CD4-positive, alpha-beta T cell (primary cell): Measurements from ENCODE around the gene ARHGEF4. TPM values are rescaled to one million over a fixed set of nuclear protein-coding genes. Genes with fewer than 3 reads are reported as not detected.

Source experiments
- ATAC-seq: fragments of 200-7000 bp; cut with Tn5 transposase; one replicate; pipeline ENCODE4 v1.10.0; 2022; ENCODE audit warnings: mild to moderate bottlenecking; ENCODE audit not compliant: poor library complexity
- CTCF ChIA-PET: fragments of 350-600 bp; sonication (Branson Sonifier 250); formaldehyde crosslinking; loops from one replicate; lab custom pipeline; 2021; ENCODE audit warnings: antibody characterized with exemption, inconsistent platforms; lab: Charles Lee
- POLR2A ChIA-PET: fragments of 350-600 bp; sonication (Branson Sonifier 250); formaldehyde crosslinking; loops from one replicate; lab custom pipeline; 2021; ENCODE audit warnings: antibody characterized with exemption, inconsistent platforms; lab: Charles Lee
- DNase-seq, 14 experiments: peaks; one replicate each; pipeline ENCODE4 v3.0.0-alpha.2; 2013 to 2020; ENCODE audit warnings: mixed read lengths in 2 of 14
- H3K27ac ChIP-seq, 2 donors: one replicate each; pipeline versions ENCODE4 v1.5.1 to v1.7.0; 2013; ENCODE audit warnings: low read length in 2 of 2, low read depth in 1 of 2, mild to moderate bottlenecking in 1 of 2
- H3K27me3 ChIP-seq, 2 experiments: 1 replicate in 1 of 2; 2 replicates in 1 of 2; pipeline versions ENCODE4 v1.6.1 to v1.7.0; 2013; ENCODE audit warnings: low read length in 2 of 2, control low read depth in 1 of 2, mild to moderate bottlenecking in 1 of 2, moderate library complexity in 1 of 2; ENCODE audit not compliant: insufficient read depth in 2 of 2, control insufficient read depth in 1 of 2
- H3K36me3 ChIP-seq: one replicate; pipeline ENCODE4 v1.6.1; 2013; ENCODE audit warnings: low read length, control low read depth; ENCODE audit not compliant: insufficient read depth
- H3K4me1 ChIP-seq: one replicate; pipeline ENCODE4 v1.6.1; 2013; ENCODE audit warnings: low read length, control low read depth; ENCODE audit not compliant: insufficient read depth
- H3K4me3 ChIP-seq: one replicate; pipeline ENCODE4 v1.5.1; 2013; ENCODE audit warnings: mild to moderate bottlenecking, low read length, moderate library complexity
- H3K9me3 ChIP-seq, 2 experiments: 1 replicate in 1 of 2; 2 replicates in 1 of 2; pipeline versions ENCODE4 v1.6.1 to v1.7.0; 2013; ENCODE audit warnings: low read length in 2 of 2, mild to moderate bottlenecking in 2 of 2, control low read depth in 1 of 2, moderate library complexity in 1 of 2; ENCODE audit not compliant: control insufficient read depth in 1 of 2, insufficient read depth in 1 of 2
- H3K27ac Mint-ChIP-seq: one replicate; pipeline ENCODE4 v1.8.0; 2020; ENCODE audit warnings: mixed read lengths
- H3K27me3 Mint-ChIP-seq: one replicate; pipeline ENCODE4 v1.8.0; 2021; ENCODE audit warnings: mixed read lengths
- H3K36me3 Mint-ChIP-seq: one replicate; pipeline ENCODE4 v1.8.0; 2021; ENCODE audit warnings: low read depth, mixed read lengths
- H3K4me1 Mint-ChIP-seq: one replicate; pipeline ENCODE4 v1.8.0; 2021; ENCODE audit warnings: low read depth, mixed read lengths
- H3K4me3 Mint-ChIP-seq: one replicate; pipeline ENCODE4 v1.8.0; 2020; ENCODE audit warnings: mild to moderate bottlenecking, mixed read lengths
- H3K9me3 Mint-ChIP-seq: one replicate; pipeline ENCODE4 v1.8.0; 2020; ENCODE audit warnings: mixed read lengths
- CTCF ChIP-seq: fragments of 200-600 bp; IDR thresholded peaks from one replicate; pipeline ENCODE4 v1.8.0; 2022; ENCODE audit warnings: antibody characterized with exemption, mild to moderate bottlenecking
- intact Hi-C, 2 experiments: fragments of 100-400 bp; cut with DNase I in 1 of 2; cut with micrococcal nuclease in 1 of 2; formaldehyde crosslinking; loops; one replicate each; pipeline versions ENCODE4 v1.15.1 to v1.9.0; 2023 to 2025; cut with DNase I, micrococcal nuclease
- total RNA-seq, 174 experiments: library from RNA in 2 of 174; stranded (reverse) in 2 of 174; gene quantifications; one replicate each; pipeline ENCODE4 v1.2.3 and lab custom pipeline; 2021 to 2026

The ARHGEF4 gene
- total RNA-seq, 2 experiments from 2014 or later = 3.6 to 4.1 TPM

- ATAC-seq = no peak
- Histone ChIP-seq H3K36me3 (no peaks in the 10 kb centered on the region), H3K9me3 (no peaks in the 10 kb centered on the region), H3K4me3 (no peak overlapping the region), H3K4me1 (peaks cover under 1% of the 10 kb centered on the region), H3K27me3 (peaks cover 3 to 5% of the 10 kb centered on the region in 2 experiments), H3K27ac (no peak overlapping the region)
- Mint-ChIP-seq H3K4me1 (peaks cover 9% of the 10 kb centered on the region), H3K4me3 (no peak overlapping the region), H3K9me3 (no peaks in the 10 kb centered on the region), H3K36me3 (no peaks in the 10 kb centered on the region), H3K27ac (no peak overlapping the region), H3K27me3 (peaks cover 24% of the 10 kb centered on the region)
- TF ChIP-seq CTCF = no peak
- intact Hi-C loops = no loop called here
- DNase-seq = no peak
- ChIA-PET POLR2A (no interaction called here), CTCF (no interaction called here)
Measured at GRCh38 chr2:131005216-131005935, 168.7 kb downstream of the ARHGEF4 start.

- no peak for TF ChIP-seq CTCF
Measured at GRCh38 chr2:131006561-131006960, 169.8 kb downstream of the ARHGEF4 start.

GRCh38 chr2:131008967-131009366, 172.3 kb downstream of the ARHGEF4 start:
- no peak overlapping the region for H3K4me3 Mint-ChIP-seq
- H3K4me3 ChIP-seq = no peak overlapping the region
- H3K27me3 ChIP-seq = peaks cover 0 to 3% of the 10 kb centered on the region in 2 experiments
- H3K4me1 ChIP-seq = peaks cover 8% of the 10 kb centered on the region
- no peaks in the 10 kb centered on the region for H3K36me3 ChIP-seq
- POLR2A ChIA-PET = no interaction called here
- peaks cover 25% of the 10 kb centered on the region for H3K4me1 Mint-ChIP-seq
- TF ChIP-seq CTCF = no peak
- no peaks in the 10 kb centered on the region for H3K9me3 Mint-ChIP-seq
- no peaks in the 10 kb centered on the region for H3K9me3 ChIP-seq
- DNase-seq = no peak
- H3K36me3 Mint-ChIP-seq = no peaks in the 10 kb centered on the region
- H3K27me3 Mint-ChIP-seq = peaks cover 9% of the 10 kb centered on the region
- H3K27ac Mint-ChIP-seq = no peak overlapping the region
- CTCF ChIA-PET = no interaction called here
- intact Hi-C loops = no loop called here
- H3K27ac ChIP-seq = no peak overlapping the region
- no peak for ATAC-seq

More at GRCh38 chr2:131006561-131006960, 169.8 kb downstream of the ARHGEF4 start:
- DNase-seq = no peak
- no peak for ATAC-seq
- H3K9me3 Mint-ChIP-seq = no peaks in the 10 kb centered on the region
- H3K27ac Mint-ChIP-seq = no peak overlapping the region
- Histone ChIP-seq H3K9me3 (no peaks in the 10 kb centered on the region), H3K27me3 (peaks cover 2 to 3% of the 10 kb centered on the region in 2 experiments), H3K4me1 (peaks cover 8% of the 10 kb centered on the region), H3K27ac (no peak overlapping the region), H3K36me3 (no peaks in the 10 kb centered on the region), H3K4me3 (no peak overlapping the region)
- H3K27me3 Mint-ChIP-seq = peaks cover 22% of the 10 kb centered on the region
- no peak overlapping the region for H3K4me3 Mint-ChIP-seq
- intact Hi-C loops = no loop called here
- POLR2A ChIA-PET = no interaction called here
- H3K4me1 Mint-ChIP-seq = peaks cover 21% of the 10 kb centered on the region
- no peaks in the 10 kb centered on the region for H3K36me3 Mint-ChIP-seq
- CTCF ChIA-PET = no interaction called here
